Stimulated activated effector memory CD8-positive, alpha-beta T cell treated with anti-CD3 and anti-CD28 coated beads, Interleukin-12 subunit alpha, Interleukin-12 subunit beta, amount 100 ng/mL, for 72 hours (primary cell): ENCODE data around the gene ADARB1.

ENCODE experiments used
- ATAC-seq: fragments of 150-1000 bp; cut with Tn5 transposase; 2 replicates; pipeline ENCODE4 v1.10.0; 2021
- DNase-seq, 2 donors: peaks; one replicate each; pipeline ENCODE4 v3.0.0; 2021 to 2022; ENCODE audit warnings: low spot score in 2 of 2
- H3K27ac Mint-ChIP-seq: one replicate; pipeline ENCODE4 v1.8.0; 2022; ENCODE audit warnings: mild to moderate bottlenecking, mixed read lengths
- H3K36me3 Mint-ChIP-seq: one replicate; pipeline ENCODE4 v1.8.0; 2022; ENCODE audit warnings: mild to moderate bottlenecking, mixed read lengths
- H3K4me1 Mint-ChIP-seq: one replicate; pipeline ENCODE4 v1.8.0; 2022; ENCODE audit warnings: mixed read lengths
- H3K4me3 Mint-ChIP-seq: one replicate; pipeline ENCODE4 v1.8.0; 2022; ENCODE audit warnings: mild to moderate bottlenecking, mixed read lengths
- H3K9me3 Mint-ChIP-seq: one replicate; pipeline ENCODE4 v1.8.0; 2022; ENCODE audit warnings: mixed read lengths

Gene ADARB1

GRCh38 chr21:45226540-45227326 lies 152.4 kb downstream of the ADARB1 start:
- peaks cover 54% of the 10 kb centered on the region for H3K4me1 Mint-ChIP-seq
- DNase-seq = no peak
- peaks cover 8% of the 10 kb centered on the region for H3K36me3 Mint-ChIP-seq
- peak; percentile 57 for ATAC-seq
- peak overlapping the region; percentile 20 for H3K4me3 Mint-ChIP-seq
- H3K9me3 Mint-ChIP-seq = no peaks in the 10 kb centered on the region
- no peak overlapping the region for H3K27ac Mint-ChIP-seq

- Mint-ChIP-seq H3K4me1 (peaks cover 54% of the 10 kb centered on the region), H3K27ac (peak overlapping the region; percentile 6), H3K9me3 (no peaks in the 10 kb centered on the region), H3K36me3 (peaks cover 8% of the 10 kb centered on the region), H3K4me3 (peak overlapping the region; percentile 7)
- no peak for DNase-seq
- no peak for ATAC-seq
Observed at GRCh38 chr21:45227735-45228134, 153.4 kb downstream of the ADARB1 start.

GRCh38 chr21:45228171-45228641 lies 153.8 kb downstream of the ADARB1 start:
- H3K4me3 Mint-ChIP-seq = peak overlapping the region; percentile 7
- H3K27ac Mint-ChIP-seq = peak overlapping the region; percentile 6
- ATAC-seq = peak; percentile 97
- peak; percentile 64 to 88 for DNase-seq
- peaks cover 8% of the 10 kb centered on the region for H3K36me3 Mint-ChIP-seq
- H3K9me3 Mint-ChIP-seq = no peaks in the 10 kb centered on the region
- peaks cover 54% of the 10 kb centered on the region for H3K4me1 Mint-ChIP-seq

- no peak for DNase-seq
- Mint-ChIP-seq H3K4me1 (peaks cover 54% of the 10 kb centered on the region), H3K4me3 (no peak overlapping the region), H3K9me3 (no peaks in the 10 kb centered on the region), H3K27ac (no peak overlapping the region), H3K36me3 (peaks cover 8% of the 10 kb centered on the region)
- no peak for ATAC-seq
Observed at GRCh38 chr21:45228656-45229240, 154.4 kb downstream of the ADARB1 start.

GRCh38 chr21:45231705-45232104 lies 157.3 kb downstream of the ADARB1 start:
- peaks cover 26% of the 10 kb centered on the region for H3K4me1 Mint-ChIP-seq
- H3K27ac Mint-ChIP-seq = no peak overlapping the region
- no peaks in the 10 kb centered on the region for H3K9me3 Mint-ChIP-seq
- H3K4me3 Mint-ChIP-seq = no peak overlapping the region
- H3K36me3 Mint-ChIP-seq = no peaks in the 10 kb centered on the region
- ATAC-seq (no peak), DNase-seq (no peak)

GRCh38 chr21:45234127-45234526 lies 159.7 kb downstream of the ADARB1 start:
- H3K4me1 Mint-ChIP-seq = peaks cover 3% of the 10 kb centered on the region
- no peak overlapping the region for H3K4me3 Mint-ChIP-seq
- H3K36me3 Mint-ChIP-seq = no peaks in the 10 kb centered on the region
- no peaks in the 10 kb centered on the region for H3K9me3 Mint-ChIP-seq
- peak in 1 of 2 donors; percentile 52 for DNase-seq
- no peak overlapping the region for H3K27ac Mint-ChIP-seq
- ATAC-seq = no peak

GRCh38 chr21:45234965-45235364 lies 160.6 kb downstream of the ADARB1 start:
- H3K9me3 Mint-ChIP-seq = no peaks in the 10 kb centered on the region
- DNase-seq = no peak
- H3K36me3 Mint-ChIP-seq = no peaks in the 10 kb centered on the region
- ATAC-seq = no peak
- H3K4me3 Mint-ChIP-seq = no peak overlapping the region
- no peak overlapping the region for H3K27ac Mint-ChIP-seq
- no peaks in the 10 kb centered on the region for H3K4me1 Mint-ChIP-seq

- ATAC-seq (no peak), DNase-seq (no peak)
- Mint-ChIP-seq H3K4me3 (no peak overlapping the region), H3K27ac (no peak overlapping the region), H3K36me3 (no peaks in the 10 kb centered on the region), H3K9me3 (no peaks in the 10 kb centered on the region), H3K4me1 (no peaks in the 10 kb centered on the region)
Observed at GRCh38 chr21:45235488-45235887, 161.1 kb downstream of the ADARB1 start.

- H3K36me3 Mint-ChIP-seq = no peaks in the 10 kb centered on the region
- H3K4me3 Mint-ChIP-seq = no peak overlapping the region
- ATAC-seq = no peak
- no peaks in the 10 kb centered on the region for H3K9me3 Mint-ChIP-seq
- no peak for DNase-seq
- H3K4me1 Mint-ChIP-seq = no peaks in the 10 kb centered on the region
- H3K27ac Mint-ChIP-seq = no peak overlapping the region
Observed at GRCh38 chr21:45236481-45236880, 162.1 kb downstream of the ADARB1 start.

GRCh38 chr21:45237401-45237800 lies 163.0 kb downstream of the ADARB1 start:
- DNase-seq (no peak), ATAC-seq (no peak)
- Mint-ChIP-seq H3K27ac (no peak overlapping the region), H3K36me3 (no peaks in the 10 kb centered on the region), H3K4me1 (no peaks in the 10 kb centered on the region), H3K9me3 (no peaks in the 10 kb centered on the region), H3K4me3 (no peak overlapping the region)

GRCh38 chr21:45241357-45241756 lies 167.0 kb downstream of the ADARB1 start:
- Mint-ChIP-seq H3K36me3 (no peaks in the 10 kb centered on the region), H3K9me3 (peaks cover 6% of the 10 kb centered on the region), H3K4me3 (no peak overlapping the region), H3K4me1 (no peaks in the 10 kb centered on the region), H3K27ac (no peak overlapping the region)
- DNase-seq (peak in 1 of 2 donors; percentile 33), ATAC-seq (no peak)

- H3K36me3 Mint-ChIP-seq = no peaks in the 10 kb centered on the region
- no peak overlapping the region for H3K4me3 Mint-ChIP-seq
- H3K27ac Mint-ChIP-seq = no peak overlapping the region
- no peaks in the 10 kb centered on the region for H3K4me1 Mint-ChIP-seq
- DNase-seq (no peak), ATAC-seq (no peak)
- peaks cover 6% of the 10 kb centered on the region for H3K9me3 Mint-ChIP-seq
Observed at GRCh38 chr21:45243603-45244002, 169.2 kb downstream of the ADARB1 start.

GRCh38 chr21:45244799-45245340 lies 170.5 kb downstream of the ADARB1 start:
- no peak for DNase-seq
- ATAC-seq = no peak
- Mint-ChIP-seq H3K9me3 (peaks cover 6% of the 10 kb centered on the region), H3K27ac (no peak overlapping the region), H3K4me1 (no peaks in the 10 kb centered on the region), H3K36me3 (no peaks in the 10 kb centered on the region), H3K4me3 (no peak overlapping the region)

- H3K9me3 Mint-ChIP-seq = peaks cover 6% of the 10 kb centered on the region
- no peak overlapping the region for H3K4me3 Mint-ChIP-seq
- H3K4me1 Mint-ChIP-seq = no peaks in the 10 kb centered on the region
- no peak for DNase-seq
- no peak overlapping the region for H3K27ac Mint-ChIP-seq
- ATAC-seq = no peak
- no peaks in the 10 kb centered on the region for H3K36me3 Mint-ChIP-seq
Observed at GRCh38 chr21:45246386-45247320, 172.3 kb downstream of the ADARB1 start.

GRCh38 chr21:45248301-45248892 lies 174.0 kb downstream of the ADARB1 start:
- Mint-ChIP-seq H3K27ac (no peak overlapping the region), H3K36me3 (no peaks in the 10 kb centered on the region), H3K4me1 (no peaks in the 10 kb centered on the region), H3K4me3 (no peak overlapping the region), H3K9me3 (peaks cover 5% of the 10 kb centered on the region)
- DNase-seq = no peak
- no peak for ATAC-seq
